ENCODE results near the gene NUDT8.
A peak's percentile ranks its signal among the peaks of the same experiment; 100 is the strongest.

The NUDT8 gene

GRCh38 chr11:67651976-67652781 lies 22.4 kb upstream of the NUDT8 start:
- no peak for TF ChIP-seq TAF1 (IDR thresholded peaks at IDR 0.05; ENCODE audit: low read depth)
- no peak for TF ChIP-seq TEAD4 (IDR thresholded peaks at IDR 0.05)
- no peak for TF ChIP-seq EP300 (IDR thresholded peaks at IDR 0.05; ENCODE audit: borderline replicate concordance)
- TF ChIP-seq CEBPB (IDR thresholded peaks at IDR 0.05) = no peak
- TF ChIP-seq RAD21 (IDR thresholded peaks at IDR 0.05; ENCODE audit: low read depth) = no peak
- TF ChIP-seq REST (IDR thresholded peaks at IDR 0.05; ENCODE audit: low read depth) = no peak
- TF ChIP-seq, protein P1, sequence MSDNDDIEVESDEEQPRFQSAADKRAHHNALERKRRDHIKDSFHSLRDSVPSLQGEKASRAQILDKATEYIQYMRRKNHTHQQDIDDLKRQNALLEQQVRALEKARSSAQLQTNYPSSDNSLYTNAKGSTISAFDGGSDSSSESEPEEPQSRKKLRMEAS (IDR thresholded peaks at IDR 0.05) = no peak
- TF ChIP-seq EGR1 (IDR thresholded peaks at IDR 0.05) = no peak
- TF ChIP-seq CREB1 (IDR thresholded peaks at IDR 0.05; ENCODE audit: low read depth) = no peak
- TF ChIP-seq NFIC (IDR thresholded peaks at IDR 0.05) = no peak
- TF ChIP-seq, protein P2, sequence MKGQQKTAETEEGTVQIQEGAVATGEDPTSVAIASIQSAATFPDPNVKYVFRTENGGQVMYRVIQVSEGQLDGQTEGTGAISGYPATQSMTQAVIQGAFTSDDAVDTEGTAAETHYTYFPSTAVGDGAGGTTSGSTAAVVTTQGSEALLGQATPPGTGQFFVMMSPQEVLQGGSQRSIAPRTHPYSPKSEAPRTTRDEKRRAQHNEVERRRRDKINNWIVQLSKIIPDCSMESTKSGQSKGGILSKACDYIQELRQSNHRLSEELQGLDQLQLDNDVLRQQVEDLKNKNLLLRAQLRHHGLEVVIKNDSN (IDR thresholded peaks at IDR 0.05) = no peak
- no peak for TF ChIP-seq TCF12 (IDR thresholded peaks at IDR 0.05; ENCODE audit: low read depth)
- TF ChIP-seq FOXM1 (IDR thresholded peaks at IDR 0.05; ENCODE audit: borderline replicate concordance, low read depth) = no peak
- TF ChIP-seq ZBTB7A (IDR thresholded peaks at IDR 0.05; ENCODE audit: low read depth) = no peak

GRCh38 chr11:67649634-67650510 lies 20.1 kb upstream of the NUDT8 start:
- TF ChIP-seq, protein P2 (IDR thresholded peaks at IDR 0.05) = no peak
- no peak for TF ChIP-seq CREB1 (IDR thresholded peaks at IDR 0.05; ENCODE audit: low read depth)
- no peak for TF ChIP-seq CEBPB (IDR thresholded peaks at IDR 0.05)
- no peak for TF ChIP-seq ZBTB7A (IDR thresholded peaks at IDR 0.05; ENCODE audit: low read depth)
- no peak for TF ChIP-seq REST (IDR thresholded peaks at IDR 0.05; ENCODE audit: low read depth)
- TF ChIP-seq, protein P1 (IDR thresholded peaks at IDR 0.05) = no peak

GRCh38 chr11:67648796-67649613 lies 19.3 kb upstream of the NUDT8 start:
- TF ChIP-seq CREB1 (IDR thresholded peaks at IDR 0.05; ENCODE audit: low read depth) = no peak
- TF ChIP-seq FOXM1 (IDR thresholded peaks at IDR 0.05; ENCODE audit: borderline replicate concordance, low read depth) = no peak
- no peak for TF ChIP-seq ZBTB7A (IDR thresholded peaks at IDR 0.05; ENCODE audit: low read depth)
- no peak for TF ChIP-seq TEAD4 (IDR thresholded peaks at IDR 0.05)
- no peak for TF ChIP-seq TCF12 (IDR thresholded peaks at IDR 0.05; ENCODE audit: low read depth)
- no peak for TF ChIP-seq RAD21 (IDR thresholded peaks at IDR 0.05; ENCODE audit: low read depth)

DNA sequence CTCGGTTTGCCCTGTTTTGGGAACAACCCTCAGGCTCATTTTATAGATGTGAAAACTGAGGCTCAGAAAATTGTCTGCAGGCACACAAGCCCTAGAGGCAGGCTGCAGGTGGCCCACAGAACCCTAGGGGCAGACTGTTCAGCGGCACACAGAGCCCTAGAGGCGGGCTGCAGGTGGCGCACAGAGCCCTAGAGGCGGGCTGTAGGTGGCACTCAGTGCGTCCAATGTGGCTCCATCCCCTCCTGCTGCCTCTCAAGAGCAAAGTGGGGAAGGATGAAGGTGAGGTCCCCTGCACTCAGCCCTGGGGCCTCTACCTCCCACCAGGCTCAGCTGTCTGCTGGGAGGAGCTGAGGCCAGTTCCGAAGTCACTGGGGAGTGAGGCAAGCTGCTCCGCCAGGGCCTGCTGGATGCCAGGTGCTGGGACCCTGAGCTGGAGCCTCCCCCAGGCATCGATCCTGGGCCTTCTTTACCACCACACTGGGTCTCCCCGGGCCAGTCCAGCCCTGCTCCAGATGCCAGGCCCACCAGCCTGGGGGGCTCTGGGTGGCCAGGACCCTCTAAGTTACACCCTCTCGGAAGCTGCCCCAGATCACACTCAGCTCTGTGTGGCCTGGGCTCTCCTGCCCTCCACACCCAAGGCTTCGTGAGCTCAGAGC lies 18.5 kb upstream of the NUDT8 start:
- TF ChIP-seq RAD21 (IDR thresholded peaks at IDR 0.05; ENCODE audit: low read depth) (peak; percentile 36), CEBPB (IDR thresholded peaks at IDR 0.05) (no peak), ZBTB7A (IDR thresholded peaks at IDR 0.05; ENCODE audit: low read depth) (no peak)

DNA sequence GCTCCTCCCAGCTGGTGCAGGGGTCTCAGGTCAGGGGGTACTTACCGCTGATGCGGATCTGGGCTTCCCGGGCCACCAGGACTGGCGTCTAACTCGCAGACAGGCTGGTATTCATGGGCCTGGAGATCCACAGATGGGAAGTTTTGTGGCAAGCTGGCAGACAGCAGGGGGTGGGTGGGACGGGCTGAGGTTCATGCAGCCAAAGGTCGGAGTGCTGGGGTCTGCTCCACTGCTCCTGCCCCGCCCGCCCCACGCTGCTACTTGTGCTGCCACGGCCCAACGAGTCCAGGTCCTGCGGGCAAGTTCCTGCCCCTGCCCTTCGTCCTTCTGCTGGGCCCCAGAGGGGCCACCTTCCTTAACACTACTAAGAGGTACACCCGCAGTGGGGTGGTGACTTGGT lies 17.7 kb upstream of the NUDT8 start:
- TF ChIP-seq TAF1 (IDR thresholded peaks at IDR 0.05; ENCODE audit: low read depth) (no peak), TEAD4 (IDR thresholded peaks at IDR 0.05) (no peak), TCF12 (IDR thresholded peaks at IDR 0.05; ENCODE audit: low read depth) (no peak)
- TF ChIP-seq, protein P1 (IDR thresholded peaks at IDR 0.05) = no peak
